Islet precursor cell (in vitro differentiated cells): ENCODE data around the gene SYNPO2L.
A peak's percentile ranks its signal among the peaks of the same experiment; 100 is the strongest.

ENCODE experiments used
- DNase-seq: peaks from one replicate; pipeline ENCODE4 v3.0.0-alpha.2; 2018

Gene SYNPO2L

DNA sequence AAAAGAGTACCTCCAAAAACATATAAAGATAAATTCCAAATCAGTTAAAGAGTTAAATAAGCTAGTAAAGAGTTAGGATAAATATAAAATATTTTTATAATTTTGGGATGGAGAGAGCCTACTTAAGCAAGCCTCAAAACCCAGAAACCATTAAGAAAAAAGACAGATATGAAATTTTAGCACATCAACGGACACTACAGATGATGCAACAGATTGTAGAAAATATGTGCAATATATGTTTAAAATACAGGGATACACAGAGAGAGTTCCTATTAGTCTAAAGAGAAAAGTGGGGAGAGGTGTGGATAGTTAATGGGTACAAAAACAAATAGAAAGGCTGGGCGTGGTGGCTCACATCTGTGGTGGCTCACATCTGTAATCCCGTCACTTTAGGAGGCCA lies 41.1 kb downstream of the SYNPO2L start:
- DNase-seq, result no peak

DNA sequence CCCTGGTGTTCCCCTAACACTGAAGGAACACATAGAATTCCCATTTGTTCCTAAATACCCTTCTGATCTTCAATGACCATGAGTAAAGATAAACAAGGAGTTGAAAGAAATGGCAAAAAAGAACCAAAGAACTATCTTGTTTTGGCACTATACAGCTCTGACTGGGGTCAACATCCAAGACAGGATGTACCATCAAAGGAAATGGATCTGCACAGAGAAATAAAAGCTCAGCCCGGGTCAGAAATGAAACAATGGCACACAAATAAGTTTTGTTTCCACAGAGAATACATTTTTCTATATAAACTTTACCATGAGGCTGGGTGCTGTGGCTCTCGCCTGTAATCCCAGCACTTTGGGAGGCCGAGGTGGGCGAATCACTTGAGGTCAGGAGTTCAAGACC lies 46.7 kb downstream of the SYNPO2L start:
- DNase-seq, result no peak

- DNase-seq, result peak; percentile 94
Measured at GRCh38 chr10:73601486-73601921, 54.3 kb downstream of the SYNPO2L start.

GRCh38 chr10:73597346-73597745 lies 58.5 kb downstream of the SYNPO2L start:
- DNase-seq, result no peak
